CD4-positive, CD25-positive, alpha-beta regulatory T cell (primary cell): ENCODE data around the gene SH3TC2. TPM values are rescaled to one million over a fixed set of nuclear protein-coding genes. Genes with fewer than 3 reads are reported as not detected.

Experiments used
- ATAC-seq, 2 donors: fragments of 150-1000 bp; cut with Tn5 transposase; one replicate each; pipeline ENCODE4 v1.10.0; 2021; ENCODE audit warnings: low read depth in 2 of 2, moderate number of reproducible peaks in 2 of 2, moderate library complexity in 1 of 2
- DNase-seq, 3 donors: peaks; one replicate each; pipeline versions ENCODE4 v3.0.0 to v3.0.0-alpha.2; 2012 to 2022; ENCODE audit warnings: mixed read lengths in 1 of 3
- H3K27ac ChIP-seq: one replicate; pipeline ENCODE4 v1.7.0; 2013; ENCODE audit warnings: mild to moderate bottlenecking, low read length; ENCODE audit not compliant: insufficient read depth, poor library complexity, severe bottlenecking
- H3K27me3 ChIP-seq: one replicate; pipeline ENCODE4 v1.7.0; 2013; ENCODE audit warnings: low read length; ENCODE audit not compliant: control insufficient read depth, insufficient read depth
- H3K36me3 ChIP-seq: one replicate; pipeline ENCODE4 v1.7.0; 2013; ENCODE audit warnings: mild to moderate bottlenecking, low read length, moderate library complexity; ENCODE audit not compliant: control insufficient read depth, insufficient read depth
- H3K4me1 ChIP-seq: 2 replicates; pipeline ENCODE4 v1.7.0; 2013; ENCODE audit warnings: mild to moderate bottlenecking, low read length; ENCODE audit not compliant: insufficient read depth, control insufficient read depth, poor library complexity, severe bottlenecking
- H3K4me3 ChIP-seq: one replicate; pipeline ENCODE4 v1.7.0; 2013; ENCODE audit warnings: low read depth, mild to moderate bottlenecking, low read length, moderate library complexity
- H3K9me3 ChIP-seq, 2 experiments: 1 replicate in 1 of 2; 2 replicates in 1 of 2; pipeline ENCODE4 v1.7.0; 2013; ENCODE audit warnings: low read length in 2 of 2, mild to moderate bottlenecking in 1 of 2, moderate library complexity in 1 of 2; ENCODE audit not compliant: control insufficient read depth in 2 of 2
- H3K27ac Mint-ChIP-seq, 3 donors: one replicate each; pipeline ENCODE4 v1.8.0; 2020 to 2022; ENCODE audit warnings: mild to moderate bottlenecking in 3 of 3, mixed read lengths in 3 of 3, moderate library complexity in 2 of 3
- H3K27me3 Mint-ChIP-seq: one replicate; pipeline ENCODE4 v1.8.0; 2022; ENCODE audit warnings: mild to moderate bottlenecking, mixed read lengths
- H3K36me3 Mint-ChIP-seq: one replicate; pipeline ENCODE4 v1.8.0; 2020; ENCODE audit warnings: mixed read lengths
- H3K4me1 Mint-ChIP-seq, 4 donors: one replicate each; pipeline ENCODE4 v1.8.0; 2020 to 2022; ENCODE audit warnings: mixed read lengths in 4 of 4, mild to moderate bottlenecking in 1 of 4
- H3K4me3 Mint-ChIP-seq, 4 donors: one replicate each; pipeline ENCODE4 v1.8.0; 2020 to 2022; ENCODE audit warnings: mild to moderate bottlenecking in 4 of 4, mixed read lengths in 4 of 4, moderate library complexity in 3 of 4
- H3K9me3 Mint-ChIP-seq, 7 donors: one replicate each; pipeline ENCODE4 v1.8.0; 2020 to 2022; ENCODE audit warnings: mixed read lengths in 7 of 7, mild to moderate bottlenecking in 3 of 7, moderate library complexity in 2 of 7
- polyA plus RNA-seq, 4 donors: library from polyadenylated mRNA; unstranded; fragments of 300-500 nt; fragmentation: Illumina TruSeq; gene quantifications; one replicate each; pipeline ENCODE4 v1.2.3, GENCODE V29; 2021
- total RNA-seq: library from RNA; stranded (reverse); gene quantifications from one replicate; pipeline ENCODE4 v1.2.3, GENCODE V29; 2022

Gene SH3TC2
- total and polyA plus RNA-seq, 5 donors from 2014 or later, result 0.69 TPM; not detected in 4

DNA sequence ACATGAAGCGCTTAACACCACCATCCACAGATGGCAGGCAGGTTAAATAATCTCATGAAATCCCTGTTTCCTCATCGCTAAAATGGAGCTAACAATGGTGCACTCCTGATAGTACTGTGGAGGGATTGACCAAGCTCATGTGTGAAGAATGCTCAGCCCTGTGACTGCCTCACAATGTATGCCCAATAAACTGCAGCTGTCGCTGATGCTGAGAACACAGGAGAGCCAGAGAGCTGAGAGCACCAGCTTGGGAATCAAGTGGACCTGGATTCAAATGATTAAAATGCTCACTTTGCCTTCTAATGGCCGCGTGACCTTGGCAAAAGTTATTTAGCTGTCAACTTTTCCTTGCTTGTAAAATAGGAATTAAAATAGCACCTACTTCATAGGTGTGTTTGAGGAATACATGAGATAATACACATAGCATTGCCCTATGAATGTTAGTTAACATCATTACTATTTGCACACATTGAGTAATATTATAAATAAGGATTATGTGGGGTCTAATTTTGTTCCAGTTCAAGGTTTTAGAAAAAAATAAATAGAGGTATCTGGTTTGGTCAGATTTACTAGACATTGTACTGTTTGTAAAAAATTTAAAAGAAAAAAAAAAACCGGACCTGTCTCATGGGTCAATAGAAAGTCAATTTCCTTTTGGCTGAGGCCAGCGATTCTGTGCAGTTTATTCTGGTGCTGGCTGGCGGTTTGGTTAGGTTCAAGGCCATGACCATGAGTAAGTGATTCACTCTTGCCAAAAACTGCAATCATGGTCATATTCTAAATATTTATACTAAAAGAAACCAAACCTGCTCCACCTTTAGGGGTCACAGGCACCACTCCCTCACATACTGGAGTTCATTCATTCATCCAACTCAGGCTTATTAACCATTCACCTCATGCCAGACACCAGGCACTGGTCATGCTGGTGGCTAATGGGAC lies 101.3 kb downstream of the SH3TC2 start:
- ATAC-seq, result no peak
- peaks cover 5% of the 10 kb centered on the region for H3K27me3 Mint-ChIP-seq
- Histone ChIP-seq H3K27me3 (no peaks in the 10 kb centered on the region), H3K36me3 (no peaks in the 10 kb centered on the region), H3K27ac (no peak overlapping the region), H3K4me3 (no peak overlapping the region), H3K9me3 (no peaks in the 10 kb centered on the region), H3K4me1 (no peaks in the 10 kb centered on the region)
- peaks cover 0 to 4% (median 0%) of the 10 kb centered on the region in 4 donors for H3K4me1 Mint-ChIP-seq
- H3K4me3 Mint-ChIP-seq, result no peak overlapping the region
- DNase-seq, result no peak
- H3K9me3 Mint-ChIP-seq, result no peaks in the 10 kb centered on the region
- no peak overlapping the region for H3K27ac Mint-ChIP-seq
- H3K36me3 Mint-ChIP-seq, result no peaks in the 10 kb centered on the region

DNA sequence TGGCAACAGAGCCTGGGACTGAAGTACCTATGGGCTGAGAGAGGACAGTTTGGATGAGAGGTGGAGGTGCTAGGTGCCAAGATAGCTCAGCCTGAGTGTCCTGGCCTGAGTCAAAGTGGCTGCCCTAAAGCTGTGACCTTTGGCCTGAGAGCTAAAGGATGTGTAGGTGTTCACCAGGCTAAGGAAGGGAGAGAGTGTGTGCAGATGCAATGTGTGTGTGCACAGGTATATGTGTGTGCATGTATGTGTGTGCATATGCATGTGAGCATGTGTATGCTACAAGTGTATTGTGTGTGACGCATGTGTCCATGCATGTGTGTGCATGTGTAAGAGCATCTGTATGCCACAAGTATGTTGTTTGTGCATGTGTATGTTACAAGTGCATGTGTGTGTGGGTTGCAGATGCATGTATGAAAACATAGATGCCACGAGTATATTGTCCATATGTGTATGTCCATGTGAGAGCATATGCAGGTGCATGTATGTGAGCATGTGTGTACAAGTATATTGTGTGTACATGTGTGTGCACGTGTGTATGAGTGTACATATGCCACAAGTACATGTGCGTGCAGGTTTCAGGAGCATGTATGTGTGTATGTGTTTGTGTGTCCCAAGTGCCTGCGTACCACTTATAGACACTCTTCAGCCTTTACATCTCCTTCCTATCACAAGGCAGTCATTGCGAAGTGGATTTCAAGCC lies 102.6 kb downstream of the SH3TC2 start:
- H3K27ac ChIP-seq, result no peak overlapping the region
- Mint-ChIP-seq H3K27ac (no peak overlapping the region), H3K36me3 (no peaks in the 10 kb centered on the region), H3K4me1 (peaks cover 0 to 4% (median 0%) of the 10 kb centered on the region in 4 donors), H3K4me3 (no peak overlapping the region), H3K9me3 (no peaks in the 10 kb centered on the region), H3K27me3 (peaks cover 11% of the 10 kb centered on the region)
- ATAC-seq (no peak), DNase-seq (no peak)
- H3K4me1 ChIP-seq, result no peaks in the 10 kb centered on the region
- H3K4me3 ChIP-seq, result no peak overlapping the region
- H3K9me3 ChIP-seq, result no peaks in the 10 kb centered on the region
- no peaks in the 10 kb centered on the region for H3K36me3 ChIP-seq
- no peaks in the 10 kb centered on the region for H3K27me3 ChIP-seq

DNA sequence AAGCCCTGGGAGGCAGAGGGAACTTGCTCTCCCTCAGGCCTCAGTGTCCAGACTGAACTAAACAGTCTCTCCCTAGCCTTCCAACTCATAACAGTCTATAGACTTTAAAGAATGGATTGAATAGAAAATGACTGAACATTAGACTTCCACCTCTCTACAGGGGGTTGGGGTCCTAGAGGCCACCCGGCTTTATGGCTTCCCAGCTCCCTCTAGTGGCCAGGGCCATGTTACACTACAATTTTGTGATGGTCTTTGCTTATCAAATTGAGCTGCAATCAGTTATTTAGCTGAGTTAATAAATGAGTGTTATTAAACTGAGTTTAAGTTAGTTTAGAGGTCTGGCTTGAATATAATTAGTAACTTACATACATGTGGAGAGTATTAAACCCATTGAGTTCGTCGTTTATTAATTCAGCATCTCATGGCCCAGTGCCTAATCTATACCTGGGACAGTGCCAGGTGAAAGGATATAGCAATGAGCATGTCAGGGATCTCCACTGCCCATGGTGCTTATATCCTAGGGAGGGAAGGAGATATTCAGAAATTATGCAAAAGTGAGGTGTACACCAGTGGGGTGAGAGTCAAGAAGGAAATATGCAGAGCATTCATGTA lies 105.2 kb downstream of the SH3TC2 start:
- Histone ChIP-seq H3K27ac (no peak overlapping the region), H3K27me3 (no peaks in the 10 kb centered on the region), H3K9me3 (no peaks in the 10 kb centered on the region), H3K36me3 (no peaks in the 10 kb centered on the region), H3K4me3 (no peak overlapping the region), H3K4me1 (no peaks in the 10 kb centered on the region)
- Mint-ChIP-seq H3K4me3 (no peak overlapping the region), H3K4me1 (no peaks in the 10 kb centered on the region), H3K36me3 (no peaks in the 10 kb centered on the region), H3K9me3 (no peaks in the 10 kb centered on the region), H3K27ac (no peak overlapping the region), H3K27me3 (peaks cover 6% of the 10 kb centered on the region)
- no peak for ATAC-seq
- DNase-seq, result peak; percentile 6 to 34 (median 7)

DNA sequence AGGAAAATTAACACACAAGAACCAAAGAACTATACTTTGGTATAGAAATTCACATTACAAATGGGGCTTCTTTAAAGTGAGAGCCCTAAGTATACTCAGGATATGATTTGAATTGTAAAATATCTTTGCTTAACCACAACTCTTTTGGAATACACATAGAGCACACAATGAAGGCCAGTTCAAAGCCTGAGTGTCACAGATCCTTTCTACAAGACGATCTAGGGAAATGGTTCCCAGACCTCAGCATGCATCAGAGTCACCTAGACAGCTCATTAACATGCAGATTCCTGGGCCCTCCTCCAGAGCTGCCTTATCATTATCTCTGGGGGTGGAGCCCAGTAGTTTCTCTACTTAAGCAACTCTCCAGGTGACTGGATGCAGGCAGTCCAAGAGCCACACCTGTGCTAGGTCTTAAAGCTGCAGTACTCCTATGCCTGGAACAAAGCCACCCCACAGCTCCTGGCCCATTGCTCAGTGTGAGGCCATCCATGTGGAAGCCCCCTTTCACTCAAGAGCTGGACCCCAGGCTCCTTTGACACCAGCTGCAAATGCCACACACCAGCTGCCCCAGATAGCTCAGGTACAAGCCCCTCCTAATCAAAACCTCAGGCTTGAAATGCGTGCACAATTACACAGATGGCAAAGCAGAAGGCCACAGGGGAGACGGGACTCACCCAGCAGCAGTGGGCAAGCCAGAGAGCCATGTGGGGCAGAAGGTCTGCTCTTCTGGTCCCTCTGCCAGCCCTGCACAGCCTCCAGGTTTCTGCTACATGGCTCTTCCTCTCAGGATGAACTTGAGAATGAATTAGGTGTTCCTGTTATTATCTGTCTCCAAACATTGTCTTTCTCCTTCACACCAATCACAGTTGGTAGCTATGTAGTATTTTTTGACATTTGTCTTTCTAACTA lies 106.1 kb downstream of the SH3TC2 start:
- Histone ChIP-seq H3K9me3 (no peaks in the 10 kb centered on the region), H3K27me3 (no peaks in the 10 kb centered on the region), H3K27ac (no peak overlapping the region), H3K36me3 (no peaks in the 10 kb centered on the region), H3K4me3 (no peak overlapping the region), H3K4me1 (no peaks in the 10 kb centered on the region)
- Mint-ChIP-seq H3K36me3 (no peaks in the 10 kb centered on the region), H3K9me3 (no peaks in the 10 kb centered on the region), H3K27me3 (peaks cover 6% of the 10 kb centered on the region), H3K27ac (no peak overlapping the region), H3K4me3 (no peak overlapping the region), H3K4me1 (no peaks in the 10 kb centered on the region)
- DNase-seq, result no peak
- ATAC-seq, result no peak

Other genes starting within 250 kb of the SH3TC2 start
- gene ADRB2, start 236.5 kb downstream of the SH3TC2 start, total RNA-seq, result 1.0 TPM
- gene ADRB2, start 236.5 kb downstream of the SH3TC2 start, polyA plus RNA-seq, result 1 to 10 TPM in 1 of 4 donors, under 1 TPM in 3; 0.30 to 1.4 (median 0.52) TPM
- 1.8 TPM for gene ABLIM3, start 78.4 kb upstream of the SH3TC2 start, total RNA-seq
- gene ABLIM3, start 78.4 kb upstream of the SH3TC2 start, polyA plus RNA-seq, result under 1 TPM in 2 of 4 donors, not detected in 2; 0.29 to 0.44 TPM
- gene AFAP1L1, start 208.8 kb upstream of the SH3TC2 start, total RNA-seq, result not detected
- gene AFAP1L1, start 208.8 kb upstream of the SH3TC2 start, polyA plus RNA-seq, result under 1 TPM in 1 of 4 donors, not detected in 3; 0.14 TPM